GM12878 (cell line): ENCODE measurements around the gene DBN1. TPM values are rescaled to one million over a fixed set of nuclear protein-coding genes. Genes with fewer than 3 reads are reported as not detected.

Experiments used
- ATAC-seq: fragments of 200-7000 bp; cut with Tn5 transposase; 3 replicates; pipeline ENCODE4 v1.9.1; 2020; ENCODE audit warnings: mild to moderate bottlenecking, moderate library complexity
- BruUV-seq: library from RNA; stranded (reverse); fragments of 400-500 nt; replicated peaks from 2 replicates; lab custom pipeline; 2021; lab: Mats Ljungman, UMichigan
- CTCF ChIA-PET: fragments of 300-600 bp; sonication (Branson Sonifier 250); formaldehyde crosslinking; extraction: SDS; loops from one replicate; lab custom pipeline; 2021; ENCODE audit warnings: inconsistent platforms; lab: Yijun Ruan, JAX
- POLR2A ChIA-PET: fragments of 350-600 bp; formaldehyde crosslinking; extraction: SDS; loops from one replicate; lab custom pipeline; 2021; ENCODE audit warnings: inconsistent platforms; lab: Charles Lee
- RAD21 ChIA-PET: fragments of 300-600 bp; sonication (Branson Sonifier 250); formaldehyde crosslinking; loops from one replicate; lab custom pipeline; 2023; ENCODE audit warnings: antibody characterized with exemption; ENCODE audit not compliant: unreplicated experiment; lab: Charles Lee
- SMC1A ChIA-PET: fragments of 300-600 bp; sonication (Branson Sonifier 250); formaldehyde crosslinking; loops from one replicate; lab custom pipeline; 2023; ENCODE audit not compliant: unreplicated experiment, uncharacterized antibody; lab: Charles Lee
- DNase-seq: peaks from one replicate; pipeline ENCODE4 v3.0.0-alpha.2; 2011; ENCODE audit warnings: low read depth, low spot score
- FAIRE-seq: peaks from 3 replicates; lab custom pipeline; 2011; peaks lifted over from hg19 to GRCh38; lab: Jason Lieb, UNC
- H2AFZ ChIP-seq: 2 replicates; pipeline ENCODE4 v1.6.0; 2011; ENCODE audit warnings: low read depth, low read length, control low read depth; ENCODE audit not compliant: control insufficient read depth
- H3K27ac ChIP-seq: 2 replicates; pipeline ENCODE4 v1.5.1; 2011; ENCODE audit warnings: control low read depth; ENCODE audit not compliant: control insufficient read depth, insufficient read depth
- H3K27me3 ChIP-seq, 2 experiments: replicated peaks in 1 of 2; 2 replicates each; pipeline versions ENCODE4 v1.6.0 to v1.6.1; 2011; ENCODE audit warnings: low read length in 1 of 2; ENCODE audit not compliant: control insufficient read depth in 2 of 2, insufficient read depth in 2 of 2
- H3K36me3 ChIP-seq, 2 experiments: 2 replicates each; pipeline ENCODE4 v1.5.1; 2011; ENCODE audit warnings: low read length in 1 of 2; ENCODE audit not compliant: control insufficient read depth in 2 of 2, insufficient read depth in 2 of 2
- H3K4me1 ChIP-seq: 2 replicates; pipeline ENCODE4 v1.6.1; 2011; ENCODE audit warnings: mild to moderate bottlenecking, low read length, moderate library complexity, mixed read lengths; ENCODE audit not compliant: control insufficient read depth, insufficient read depth
- H3K4me2 ChIP-seq: 2 replicates; pipeline ENCODE4 v1.6.0; 2011; ENCODE audit warnings: control low read depth; ENCODE audit not compliant: control insufficient read depth, insufficient read depth
- H3K4me3 ChIP-seq: fragments of 200-600 bp; sonication (generic); 2 replicates; pipeline ENCODE4 v1.5.1; 2016
- H3K79me2 ChIP-seq: 2 replicates; pipeline ENCODE4 v1.6.0; 2011; ENCODE audit warnings: low read length; ENCODE audit not compliant: control insufficient read depth, insufficient read depth
- H3K9ac ChIP-seq: 2 replicates; pipeline ENCODE4 v1.8.0; 2011; ENCODE audit warnings: low read length, control low read depth, mixed read lengths; ENCODE audit not compliant: control insufficient read depth, insufficient read depth
- H3K9me3 ChIP-seq: replicated peaks from 3 replicates; pipeline ENCODE4 v1.5.1; 2011; ENCODE audit warnings: mild to moderate bottlenecking, low read length; ENCODE audit not compliant: control insufficient read depth, insufficient read depth
- H4K20me1 ChIP-seq: 2 replicates; pipeline ENCODE4 v1.6.0; 2011; ENCODE audit not compliant: control insufficient read depth, insufficient read depth
- ATF7 ChIP-seq: fragments of 450-650 bp; IDR thresholded peaks from 2 replicates; pipeline ENCODE4 v1.6.1; 2016; ENCODE audit warnings: low read depth, mild to moderate bottlenecking
- BCL11A ChIP-seq: IDR thresholded peaks from 2 replicates; pipeline ENCODE4 v1.6.1; 2011; ENCODE audit warnings: low read depth, low read length
- CHD4 ChIP-seq: fragments of 200-600 bp; sonication (generic); IDR thresholded peaks from 2 replicates; pipeline ENCODE4 v1.6.1; 2016; ENCODE audit warnings: mild to moderate bottlenecking
- EED ChIP-seq: sonication (generic); IDR thresholded peaks from 2 replicates; pipeline ENCODE4 v1.6.1; 2016; ENCODE audit warnings: antibody characterized with exemption, low read depth
- GABPA ChIP-seq: IDR thresholded peaks from 2 replicates; pipeline ENCODE4 v1.6.1; 2014; ENCODE audit warnings: antibody characterized with exemption, low read depth, mild to moderate bottlenecking, inconsistent platforms
- IKZF1 ChIP-seq: fragments of 450-650 bp; conservative IDR thresholded peaks from 2 replicates; pipeline ENCODE4 v1.6.1; 2017; ENCODE audit warnings: antibody characterized with exemption, mild to moderate bottlenecking
- MEF2A ChIP-seq: IDR thresholded peaks from 2 replicates; pipeline ENCODE4 v1.6.1; 2011; ENCODE audit warnings: low read depth, mild to moderate bottlenecking, low read length, moderate library complexity; ENCODE audit not compliant: insufficient read depth
- MEF2B ChIP-seq: fragments of 450-650 bp; IDR thresholded peaks from 2 replicates; pipeline ENCODE4 v1.6.1; 2018; ENCODE audit warnings: mild to moderate bottlenecking, moderate library complexity; ENCODE audit not compliant: partially characterized antibody, poor library complexity, severe bottlenecking
- MYB ChIP-seq: fragments of 150-350 bp; IDR thresholded peaks from 2 replicates; pipeline ENCODE4 v1.6.1; 2014; ENCODE audit warnings: mild to moderate bottlenecking, low read depth, low read length, borderline replicate concordance
- RCOR1 ChIP-seq: conservative IDR thresholded peaks from 2 replicates; pipeline ENCODE4 v1.6.1; 2012; ENCODE audit warnings: low read depth, low read length, improper control_type of control experiment
- ZNF274 ChIP-seq: IDR thresholded peaks from one replicate; pipeline ENCODE4 v1.8.0; 2011; ENCODE audit not compliant: insufficient read length, insufficient read depth
- WGBS: methylation state at CpG from one replicate; pipeline ENCODE4 v1.1.6; 2016; ENCODE audit warnings: low lambda C conversion rate; ENCODE audit not compliant: insufficient replicate concordance, insufficient coverage; ENCODE audit errors: missing lambda C conversion rate; 5-methylcytosine and 5-hydroxymethylcytosine counted together
- in situ Hi-C: fragments of 300-500 bp; cut with MboI; formaldehyde crosslinking; loops from 9 replicates; pipeline ENCODE4 v1.14.3; 2018; ENCODE audit warnings: mixed read lengths
- intact Hi-C: fragments of 100-400 bp; cut with micrococcal nuclease; formaldehyde crosslinking; loops from one replicate; pipeline ENCODE4 v1.14.2; 2022; ENCODE audit not compliant: unreplicated experiment
- polyA plus RNA-seq, 11 experiments: library from polyadenylated mRNA; depleted of rRNA in 4 of 11; unstranded in 6 of 11; stranded (reverse) in 5 of 11; fragments of >200 nt; fragmentation: Nextera tagmentation in 4 of 11; fragmentation: Illumina TruSeq in 1 of 11; extraction: Ambion mirVana in 4 of 11; extraction: Trizol in 1 of 11; gene quantifications; 1 replicate in 1 of 11; 2 replicates in 10 of 11; pipeline versions ENCODE4 v1.2.1 to v1.2.3, GENCODE V29; 2011 to 2016; ENCODE audit warnings: inconsistent platforms in 2 of 11, missing spikeins in 2 of 11, low read depth in 1 of 11
- total RNA-seq, 4 experiments: library from RNA; depleted of rRNA in 3 of 4; stranded (reverse); fragments of >200 nt in 3 of 4; fragmentation: Illumina TruSeq in 1 of 4; extraction: Trizol in 1 of 4; gene quantifications; 2 replicates each; pipeline versions ENCODE4 v1.2.1 to v1.2.3, GENCODE V29; 2013 to 2021
- TF ChIP-seq, protein P1 (sequence below): fragments of 450-650 bp; IDR thresholded peaks from 2 replicates; pipeline ENCODE4 v1.6.1; 2017; ENCODE audit warnings: mild to moderate bottlenecking
- TF ChIP-seq, protein P2 (sequence below): fragments of 450-650 bp; IDR thresholded peaks from 2 replicates; pipeline ENCODE4 v1.6.1; 2017; ENCODE audit warnings: antibody characterized with exemption, mild to moderate bottlenecking, moderate library complexity
- TF ChIP-seq, protein P3 (sequence below): fragments of 150-350 bp; IDR thresholded peaks from 2 replicates; pipeline ENCODE4 v1.6.1; 2014; ENCODE audit warnings: mild to moderate bottlenecking, low read depth, low read length

The DBN1 gene
- total and polyA plus RNA-seq, 10 of the 15 experiments (the other 5 are each of a cell fraction or from before 2014, with no cell fraction given): 0.18 to 81.0 (median 27.9) TPM

DNA sequence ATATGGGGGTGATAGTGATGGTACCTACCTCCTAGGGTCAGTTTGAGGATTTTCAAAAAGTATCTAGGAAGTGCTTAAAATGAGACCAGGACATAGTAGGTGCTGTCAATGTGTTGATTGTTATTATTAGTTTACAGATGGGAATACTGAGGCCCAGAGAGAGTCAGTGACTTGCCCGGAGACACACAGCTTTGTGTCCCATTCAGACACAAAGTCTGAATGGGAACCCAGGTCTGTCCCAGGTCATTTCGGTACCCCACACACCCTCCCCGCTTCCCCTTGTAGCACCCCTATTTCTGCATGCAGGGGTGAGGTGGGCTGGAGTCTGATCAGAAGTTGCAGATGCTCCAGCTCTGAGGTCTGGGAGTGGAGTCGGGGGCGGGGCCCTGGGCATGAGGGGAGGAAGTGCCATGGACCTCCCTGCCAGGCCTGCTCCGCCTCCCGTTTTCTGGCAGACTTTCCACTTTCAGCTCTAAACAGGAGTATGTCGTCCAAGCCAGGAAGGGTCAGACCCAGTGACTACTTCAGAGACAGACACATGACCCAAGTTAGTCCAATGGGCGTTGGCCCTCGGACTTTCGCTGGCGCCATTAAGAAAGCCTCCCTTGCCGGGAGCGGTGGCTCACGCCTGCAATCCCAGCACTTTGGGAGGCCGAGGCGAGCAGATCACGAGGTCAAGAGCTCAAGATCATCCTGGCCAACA, 3.2 kb upstream of the DBN1 start (continued):
- TF ChIP-seq EED: no peak

DNA sequence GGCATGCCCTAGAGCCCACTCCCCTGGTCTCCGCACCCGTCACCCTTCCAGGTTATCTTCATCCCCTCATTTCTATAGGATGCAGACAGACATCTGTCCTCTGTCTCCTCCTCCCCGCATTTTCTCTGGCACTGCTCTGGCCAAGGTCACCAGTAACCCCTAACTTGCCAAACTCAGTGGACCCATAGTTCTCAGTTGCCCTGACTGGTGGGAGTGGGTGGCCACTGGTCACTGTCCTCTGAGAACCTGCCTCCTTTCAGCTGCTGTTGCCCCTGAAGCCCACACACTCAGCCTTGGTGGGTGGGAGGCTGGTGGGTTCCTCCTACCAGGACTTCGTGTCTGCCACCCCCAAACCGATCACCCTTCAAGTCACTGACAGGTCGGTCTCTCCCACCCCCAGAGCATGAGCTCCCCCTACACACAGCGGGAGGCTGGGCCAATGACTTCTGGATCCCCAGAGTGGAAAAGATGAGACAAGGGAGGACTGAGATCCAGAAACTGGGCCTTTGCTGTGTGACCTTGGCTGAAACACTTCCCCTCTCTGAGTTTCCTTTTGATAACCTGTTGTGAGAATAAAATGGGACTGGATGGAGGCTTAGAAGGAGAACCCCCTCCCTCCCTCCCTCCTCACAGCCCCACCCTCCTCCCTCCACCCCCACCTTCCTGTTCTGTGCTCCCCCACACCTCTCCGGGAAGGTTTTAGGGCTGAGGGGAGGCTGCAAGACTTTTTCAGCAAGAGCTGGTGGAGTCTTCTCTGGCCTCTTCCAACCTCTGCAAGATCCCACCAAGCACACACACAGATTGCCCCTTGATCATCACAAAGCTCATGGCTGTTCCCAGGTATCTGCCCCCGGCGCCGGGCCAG, 2.4 kb upstream of the DBN1 start:
- Histone ChIP-seq H2AFZ (no peak overlapping the region), H4K20me1 (no peaks in the 10 kb centered on the region), H3K79me2 (peaks cover 4% of the 10 kb centered on the region; the same call in 1 of the 2 replicates), H3K27me3 (no peaks in the 10 kb centered on the region), H3K27ac (no peak overlapping the region), H3K9ac (no peak overlapping the region), H3K4me2 (no peak overlapping the region), H3K36me3 (no peaks in the 10 kb centered on the region), H3K9me3 (no peaks in the 10 kb centered on the region), H3K4me1 (peaks cover 24% of the 10 kb centered on the region), H3K4me3 (no peak overlapping the region)
- WGBS: 59% methylated on average over 10 of the region's 11 CpGs
- ChIA-PET CTCF (interaction anchor here (0.8 to 2.1 kb wide), 4 partner anchors 19 to 73 kb away, joined by 3 to 8 read pairs (median 4); no protein-coding TSS in a partner anchor), RAD21 (interaction anchor here (0.6 to 1.9 kb wide), 3 partner anchors 14 to 26 kb away, joined by 3 to 4 read pairs (median 3); no protein-coding TSS in a partner anchor), SMC1A (interaction anchor here (0.7 to 1.4 kb wide), 2 partner anchors 20 to 26 kb away, joined by 3 to 5 read pairs; no protein-coding TSS in a partner anchor), POLR2A (interaction anchor here (0.5 to 1.7 kb wide), 4 partner anchors 21 to 117 kb away, joined by 3 to 7 read pairs (median 4); partner anchors contain the start of gene PDLIM7)
- ATAC-seq: no peak
- DNase-seq: no peak
- FAIRE-seq: no peak
- in situ Hi-C loops (no loop called here), intact Hi-C loops (no loop called here)
- BruUV-seq: no TSS peak
- TF ChIP-seq GABPA (no peak), BCL11A (no peak), CHD4 (no peak), IKZF1 (no peak), ZNF274 (no peak), ATF7 (no peak), RCOR1 (no peak), MYB (no peak), MEF2B (no peak), MEF2A (no peak)
- TF ChIP-seq, protein P1, sequence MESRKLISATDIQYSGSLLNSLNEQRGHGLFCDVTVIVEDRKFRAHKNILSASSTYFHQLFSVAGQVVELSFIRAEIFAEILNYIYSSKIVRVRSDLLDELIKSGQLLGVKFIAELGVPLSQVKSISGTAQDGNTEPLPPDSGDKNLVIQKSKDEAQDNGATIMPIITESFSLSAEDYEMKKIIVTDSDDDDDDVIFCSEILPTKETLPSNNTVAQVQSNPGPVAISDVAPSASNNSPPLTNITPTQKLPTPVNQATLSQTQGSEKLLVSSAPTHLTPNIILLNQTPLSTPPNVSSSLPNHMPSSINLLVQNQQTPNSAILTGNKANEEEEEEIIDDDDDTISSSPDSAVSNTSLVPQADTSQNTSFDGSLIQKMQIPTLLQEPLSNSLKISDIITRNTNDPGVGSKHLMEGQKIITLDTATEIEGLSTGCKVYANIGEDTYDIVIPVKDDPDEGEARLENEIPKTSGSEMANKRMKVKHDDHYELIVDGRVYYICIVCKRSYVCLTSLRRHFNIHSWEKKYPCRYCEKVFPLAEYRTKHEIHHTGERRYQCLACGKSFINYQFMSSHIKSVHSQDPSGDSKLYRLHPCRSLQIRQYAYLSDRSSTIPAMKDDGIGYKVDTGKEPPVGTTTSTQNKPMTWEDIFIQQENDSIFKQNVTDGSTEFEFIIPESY: no peak
- TF ChIP-seq, protein P2, sequence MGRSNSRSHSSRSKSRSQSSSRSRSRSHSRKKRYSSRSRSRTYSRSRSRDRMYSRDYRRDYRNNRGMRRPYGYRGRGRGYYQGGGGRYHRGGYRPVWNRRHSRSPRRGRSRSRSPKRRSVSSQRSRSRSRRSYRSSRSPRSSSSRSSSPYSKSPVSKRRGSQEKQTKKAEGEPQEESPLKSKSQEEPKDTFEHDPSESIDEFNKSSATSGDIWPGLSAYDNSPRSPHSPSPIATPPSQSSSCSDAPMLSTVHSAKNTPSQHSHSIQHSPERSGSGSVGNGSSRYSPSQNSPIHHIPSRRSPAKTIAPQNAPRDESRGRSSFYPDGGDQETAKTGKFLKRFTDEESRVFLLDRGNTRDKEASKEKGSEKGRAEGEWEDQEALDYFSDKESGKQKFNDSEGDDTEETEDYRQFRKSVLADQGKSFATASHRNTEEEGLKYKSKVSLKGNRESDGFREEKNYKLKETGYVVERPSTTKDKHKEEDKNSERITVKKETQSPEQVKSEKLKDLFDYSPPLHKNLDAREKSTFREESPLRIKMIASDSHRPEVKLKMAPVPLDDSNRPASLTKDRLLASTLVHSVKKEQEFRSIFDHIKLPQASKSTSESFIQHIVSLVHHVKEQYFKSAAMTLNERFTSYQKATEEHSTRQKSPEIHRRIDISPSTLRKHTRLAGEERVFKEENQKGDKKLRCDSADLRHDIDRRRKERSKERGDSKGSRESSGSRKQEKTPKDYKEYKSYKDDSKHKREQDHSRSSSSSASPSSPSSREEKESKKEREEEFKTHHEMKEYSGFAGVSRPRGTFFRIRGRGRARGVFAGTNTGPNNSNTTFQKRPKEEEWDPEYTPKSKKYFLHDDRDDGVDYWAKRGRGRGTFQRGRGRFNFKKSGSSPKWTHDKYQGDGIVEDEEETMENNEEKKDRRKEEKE: no peak
- TF ChIP-seq, protein P3, sequence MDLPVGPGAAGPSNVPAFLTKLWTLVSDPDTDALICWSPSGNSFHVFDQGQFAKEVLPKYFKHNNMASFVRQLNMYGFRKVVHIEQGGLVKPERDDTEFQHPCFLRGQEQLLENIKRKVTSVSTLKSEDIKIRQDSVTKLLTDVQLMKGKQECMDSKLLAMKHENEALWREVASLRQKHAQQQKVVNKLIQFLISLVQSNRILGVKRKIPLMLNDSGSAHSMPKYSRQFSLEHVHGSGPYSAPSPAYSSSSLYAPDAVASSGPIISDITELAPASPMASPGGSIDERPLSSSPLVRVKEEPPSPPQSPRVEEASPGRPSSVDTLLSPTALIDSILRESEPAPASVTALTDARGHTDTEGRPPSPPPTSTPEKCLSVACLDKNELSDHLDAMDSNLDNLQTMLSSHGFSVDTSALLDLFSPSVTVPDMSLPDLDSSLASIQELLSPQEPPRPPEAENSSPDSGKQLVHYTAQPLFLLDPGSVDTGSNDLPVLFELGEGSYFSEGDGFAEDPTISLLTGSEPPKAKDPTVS: no peak
